Peyer's patch (tissue), 4 donors: ENCODE data around the gene ADGRF1. TPM values are rescaled to one million over a fixed set of nuclear protein-coding genes. Genes with fewer than 3 reads are reported as not detected.

Source experiments
- DNase-seq, 3 donors: peaks; one replicate each; pipeline ENCODE4 v3.0.0-alpha.2; 2017 to 2019
- H3K27ac ChIP-seq, 4 donors: fragments of 200-600 bp; sonication (generic); one replicate each; pipeline ENCODE4 v1.5.1; 2016 to 2019
- H3K27me3 ChIP-seq, 2 donors: fragments of 200-600 bp; sonication (generic); one replicate each; pipeline ENCODE4 v1.5.1; 2019
- H3K36me3 ChIP-seq, 3 donors: fragments of 200-600 bp; sonication (generic); one replicate each; pipeline ENCODE4 v1.5.1; 2016 to 2019
- H3K4me1 ChIP-seq, 4 donors: fragments of 200-600 bp; sonication (generic); one replicate each; pipeline ENCODE4 v1.5.1; 2016 to 2019
- H3K4me3 ChIP-seq, 4 donors: fragments of 200-600 bp; sonication (generic); 1 replicate in 3 of 4; 2 replicates in 1 of 4; pipeline ENCODE4 v1.5.1; 2016 to 2019; ENCODE audit warnings: mild to moderate bottlenecking in 1 of 4
- H3K9me3 ChIP-seq, 4 donors: fragments of 200-600 bp; sonication (generic); one replicate each; pipeline ENCODE4 v1.5.1; 2016 to 2019; ENCODE audit warnings: mild to moderate bottlenecking in 1 of 4
- POLR2A ChIP-seq, 2 donors: fragments of 450-650 bp; IDR thresholded peaks; one replicate each; pipeline ENCODE4 v1.5.1; 2017; ENCODE audit warnings: antibody characterized with exemption in 2 of 2, mild to moderate bottlenecking in 2 of 2, moderate library complexity in 2 of 2
- total RNA-seq, 4 donors: library from RNA; depleted of rRNA; stranded (reverse); fragments of >200 nt; gene quantifications; one replicate each; pipeline ENCODE4 v1.1.0, GENCODE V29; 2016
- TF ChIP-seq, protein P1 (sequence below), 6 experiments: fragments of 450-650 bp in 4 of 6; fragments of 200-600 bp in 2 of 6; sonication (generic) in 1 of 6; IDR thresholded peaks; one replicate each; pipeline ENCODE4 v1.5.1; 2017 to 2019; ENCODE audit warnings: antibody characterized with exemption in 6 of 6, mild to moderate bottlenecking in 3 of 6, moderate library complexity in 1 of 6

The ADGRF1 gene
- total RNA-seq, 4 donors from 2014 or later, result 7.4 to 22.6 (median 13.5) TPM; not detected in 1

GRCh38 chr6:46959419-46959818, 82.7 kb downstream of the ADGRF1 start:
- no peak for DNase-seq
- no peaks in the 10 kb centered on the region for H3K4me1 ChIP-seq
- no peak overlapping the region for H3K27ac ChIP-seq
- H3K27me3 ChIP-seq, result no peaks in the 10 kb centered on the region
- H3K36me3 ChIP-seq, result no peaks in the 10 kb centered on the region
- H3K9me3 ChIP-seq, result no peaks in the 10 kb centered on the region
- H3K4me3 ChIP-seq, result no peak overlapping the region
- TF ChIP-seq, protein P1, sequence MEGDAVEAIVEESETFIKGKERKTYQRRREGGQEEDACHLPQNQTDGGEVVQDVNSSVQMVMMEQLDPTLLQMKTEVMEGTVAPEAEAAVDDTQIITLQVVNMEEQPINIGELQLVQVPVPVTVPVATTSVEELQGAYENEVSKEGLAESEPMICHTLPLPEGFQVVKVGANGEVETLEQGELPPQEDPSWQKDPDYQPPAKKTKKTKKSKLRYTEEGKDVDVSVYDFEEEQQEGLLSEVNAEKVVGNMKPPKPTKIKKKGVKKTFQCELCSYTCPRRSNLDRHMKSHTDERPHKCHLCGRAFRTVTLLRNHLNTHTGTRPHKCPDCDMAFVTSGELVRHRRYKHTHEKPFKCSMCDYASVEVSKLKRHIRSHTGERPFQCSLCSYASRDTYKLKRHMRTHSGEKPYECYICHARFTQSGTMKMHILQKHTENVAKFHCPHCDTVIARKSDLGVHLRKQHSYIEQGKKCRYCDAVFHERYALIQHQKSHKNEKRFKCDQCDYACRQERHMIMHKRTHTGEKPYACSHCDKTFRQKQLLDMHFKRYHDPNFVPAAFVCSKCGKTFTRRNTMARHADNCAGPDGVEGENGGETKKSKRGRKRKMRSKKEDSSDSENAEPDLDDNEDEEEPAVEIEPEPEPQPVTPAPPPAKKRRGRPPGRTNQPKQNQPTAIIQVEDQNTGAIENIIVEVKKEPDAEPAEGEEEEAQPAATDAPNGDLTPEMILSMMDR (IDR thresholded peaks at IDR 0.05), result no peak
- TF ChIP-seq POLR2A (IDR thresholded peaks at IDR 0.05), result no peak

DNA sequence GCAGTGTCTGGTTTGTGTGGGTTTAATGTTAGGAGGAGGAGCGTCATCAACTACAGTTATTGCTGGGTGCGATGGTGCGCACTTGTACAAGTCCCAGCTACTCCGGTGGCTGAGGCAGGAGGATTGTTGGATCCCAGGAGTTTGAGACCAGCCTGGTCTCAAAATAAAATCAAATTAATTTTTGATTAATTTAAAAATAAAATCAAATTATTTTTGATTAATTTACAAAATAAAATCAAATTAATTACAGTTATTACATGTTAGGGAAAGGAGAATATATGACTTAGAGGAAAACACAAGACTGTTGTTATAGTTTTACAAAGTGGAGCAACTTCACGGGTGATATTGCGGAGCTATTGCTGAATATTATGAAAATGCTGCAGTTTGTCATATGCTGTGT, 85.7 kb downstream of the ADGRF1 start:
- Histone ChIP-seq H3K36me3 (no peaks in the 10 kb centered on the region), H3K9me3 (no peaks in the 10 kb centered on the region), H3K4me3 (no peak overlapping the region), H3K4me1 (no peaks in the 10 kb centered on the region), H3K27me3 (no peaks in the 10 kb centered on the region), H3K27ac (no peak overlapping the region)
- no peak for DNase-seq
- TF ChIP-seq, protein P1 (IDR thresholded peaks at IDR 0.05), result no peak
- no peak for TF ChIP-seq POLR2A (IDR thresholded peaks at IDR 0.05)

DNA sequence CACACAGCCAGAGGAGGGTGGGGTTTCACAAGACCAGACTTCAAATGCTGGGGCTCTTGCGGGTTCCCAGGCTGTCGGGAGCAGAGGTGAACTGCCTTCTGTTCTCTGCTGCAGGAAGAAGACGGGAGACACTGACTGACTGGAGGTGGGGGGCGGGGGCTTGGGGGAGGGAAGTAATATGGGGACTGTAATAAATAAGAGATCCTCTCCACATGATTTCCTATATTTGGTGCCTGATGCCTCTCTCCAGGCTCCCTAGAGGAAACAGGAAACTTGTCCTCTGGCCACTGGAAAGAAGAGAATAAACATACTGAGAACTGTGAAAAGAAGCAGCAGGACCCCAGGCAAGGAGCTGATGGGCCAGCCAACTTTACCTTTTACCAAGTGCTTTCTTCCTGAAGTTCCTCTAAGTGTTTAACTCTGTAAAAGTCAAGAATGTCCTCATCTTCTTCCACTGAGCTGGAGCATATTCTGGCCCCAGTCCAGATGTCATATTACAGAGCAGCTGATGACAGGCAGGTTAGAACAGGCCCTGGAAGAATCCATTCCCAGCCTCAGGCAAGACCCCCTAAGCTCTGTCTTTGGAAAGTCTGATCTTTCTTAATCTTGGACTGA, 87.2 kb downstream of the ADGRF1 start:
- no peaks in the 10 kb centered on the region for H3K9me3 ChIP-seq
- no peak overlapping the region for H3K4me3 ChIP-seq
- H3K27ac ChIP-seq, result no peak overlapping the region
- no peaks in the 10 kb centered on the region for H3K4me1 ChIP-seq
- H3K36me3 ChIP-seq, result no peaks in the 10 kb centered on the region
- no peak for TF ChIP-seq POLR2A (IDR thresholded peaks at IDR 0.05)
- TF ChIP-seq, protein P1 (IDR thresholded peaks at IDR 0.05), result no peak
- DNase-seq, result no peak
- no peaks in the 10 kb centered on the region for H3K27me3 ChIP-seq

GRCh38 chr6:46953921-46954320, 88.2 kb downstream of the ADGRF1 start:
- no peak overlapping the region for H3K27ac ChIP-seq
- no peak overlapping the region for H3K4me3 ChIP-seq
- H3K27me3 ChIP-seq, result no peaks in the 10 kb centered on the region
- H3K4me1 ChIP-seq, result no peaks in the 10 kb centered on the region
- TF ChIP-seq POLR2A (IDR thresholded peaks at IDR 0.05), result no peak
- TF ChIP-seq, protein P1 (IDR thresholded peaks at IDR 0.05), result no peak
- no peaks in the 10 kb centered on the region for H3K9me3 ChIP-seq
- DNase-seq, result no peak
- H3K36me3 ChIP-seq, result no peaks in the 10 kb centered on the region

- Histone ChIP-seq H3K27ac (peak overlapping the region in 1 of 4 donors; percentile 42), H3K4me3 (no peak overlapping the region), H3K27me3 (no peaks in the 10 kb centered on the region), H3K36me3 (no peaks in the 10 kb centered on the region), H3K9me3 (no peaks in the 10 kb centered on the region), H3K4me1 (no peaks in the 10 kb centered on the region)
- DNase-seq, result peak in 2 of 3 donors; percentile 64 to 83
- TF ChIP-seq, protein P1 (IDR thresholded peaks at IDR 0.05), result no peak
- TF ChIP-seq POLR2A (IDR thresholded peaks at IDR 0.05), result no peak
Measured at GRCh38 chr6:46949632-46950280, 92.4 kb downstream of the ADGRF1 start.
